NB4 (cell line): Measurements from ENCODE around the gene SPPL3.

Source experiments
- MAX ChIP-seq: IDR thresholded peaks from 2 replicates; pipeline ENCODE4 v1.6.1; 2011; ENCODE audit warnings: low read depth, low read length
- POLR2A ChIP-seq: IDR thresholded peaks from 2 replicates; pipeline ENCODE4 v1.6.1; 2011; ENCODE audit warnings: mild to moderate bottlenecking; ENCODE audit not compliant: insufficient read length; ENCODE audit errors: extremely low read depth
- TF ChIP-seq, protein P1 (sequence below): IDR thresholded peaks from one replicate; pipeline ENCODE4 v1.5.1; 2012; ENCODE audit warnings: low read depth, low read length

GRCh38 chr12:120798696-120799095, 105.5 kb downstream of the SPPL3 start:
- no peak for TF ChIP-seq POLR2A
- TF ChIP-seq, protein P1, sequence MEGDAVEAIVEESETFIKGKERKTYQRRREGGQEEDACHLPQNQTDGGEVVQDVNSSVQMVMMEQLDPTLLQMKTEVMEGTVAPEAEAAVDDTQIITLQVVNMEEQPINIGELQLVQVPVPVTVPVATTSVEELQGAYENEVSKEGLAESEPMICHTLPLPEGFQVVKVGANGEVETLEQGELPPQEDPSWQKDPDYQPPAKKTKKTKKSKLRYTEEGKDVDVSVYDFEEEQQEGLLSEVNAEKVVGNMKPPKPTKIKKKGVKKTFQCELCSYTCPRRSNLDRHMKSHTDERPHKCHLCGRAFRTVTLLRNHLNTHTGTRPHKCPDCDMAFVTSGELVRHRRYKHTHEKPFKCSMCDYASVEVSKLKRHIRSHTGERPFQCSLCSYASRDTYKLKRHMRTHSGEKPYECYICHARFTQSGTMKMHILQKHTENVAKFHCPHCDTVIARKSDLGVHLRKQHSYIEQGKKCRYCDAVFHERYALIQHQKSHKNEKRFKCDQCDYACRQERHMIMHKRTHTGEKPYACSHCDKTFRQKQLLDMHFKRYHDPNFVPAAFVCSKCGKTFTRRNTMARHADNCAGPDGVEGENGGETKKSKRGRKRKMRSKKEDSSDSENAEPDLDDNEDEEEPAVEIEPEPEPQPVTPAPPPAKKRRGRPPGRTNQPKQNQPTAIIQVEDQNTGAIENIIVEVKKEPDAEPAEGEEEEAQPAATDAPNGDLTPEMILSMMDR, result no peak
- TF ChIP-seq MAX, result no peak
